SK-N-SH (cell line): Measurements from ENCODE around the gene SLC15A1. TPM values are rescaled to one million over a fixed set of nuclear protein-coding genes. Genes with fewer than 3 reads are reported as not detected.

Source experiments
- CTCF ChIA-PET: fragments of 300-600, 350-600 bp; formaldehyde crosslinking; extraction: SDS; loops from one replicate; lab custom pipeline; 2021; lab: Yijun Ruan, JAX
- POLR2A ChIA-PET: fragments of 350-600 bp; sonication (Branson Sonifier 250); formaldehyde crosslinking; extraction: SDS; loops from one replicate; lab custom pipeline; 2020; ENCODE audit warnings: antibody characterized with exemption, inconsistent platforms; lab: Yijun Ruan, JAX
- DNase-seq: peaks from one replicate; pipeline ENCODE4 v3.0.0; 2012
- H2AFZ ChIP-seq: fragments of 200-600 bp; sonication (generic); 2 replicates; pipeline ENCODE4 v1.8.1; 2016; ENCODE audit warnings: antibody characterized with exemption, mild to moderate bottlenecking, low read depth
- H3F3A ChIP-seq: fragments of 200-600 bp; sonication (generic); replicated peaks from 2 replicates; pipeline ENCODE3; 2016; ENCODE audit warnings: antibody characterized with exemption, mild to moderate bottlenecking; ENCODE audit not compliant: insufficient read depth
- H3K27ac ChIP-seq, 2 experiments: fragments of 200-500 bp in 1 of 2; fragments of 200-600 bp in 1 of 2; sonication (Bioruptor generic) in 1 of 2; sonication (generic), shearing (Covaris generic) in 1 of 2; 2 replicates each; pipeline versions ENCODE4 v1.5.1 to v1.6.1; 2014 to 2016; ENCODE audit warnings: low read depth in 2 of 2, inconsistent platforms in 1 of 2, low read length in 1 of 2, mild to moderate bottlenecking in 1 of 2, mixed read lengths in 1 of 2
- H3K27me3 ChIP-seq: fragments of 200-600 bp; sonication (generic), shearing (Covaris generic); 2 replicates; pipeline ENCODE4 v1.6.1; 2016; ENCODE audit warnings: mixed run types; ENCODE audit not compliant: insufficient read depth
- H3K36me3 ChIP-seq, 2 experiments: fragments of 200-500 bp in 1 of 2; fragments of 200-600 bp in 1 of 2; sonication (Bioruptor generic) in 1 of 2; sonication (generic) in 1 of 2; replicated peaks in 1 of 2; 2 replicates each; pipeline versions ENCODE3 to v1.5.1; 2014 to 2016; ENCODE audit warnings: low read length in 1 of 2, mild to moderate bottlenecking in 1 of 2; ENCODE audit not compliant: insufficient read depth in 2 of 2, control insufficient read depth in 1 of 2
- H3K4me1 ChIP-seq, 2 experiments: fragments of 200-500 bp in 1 of 2; fragments of 200-600 bp in 1 of 2; sonication (Bioruptor generic) in 1 of 2; sonication (generic), shearing (Covaris generic) in 1 of 2; 2 replicates each; pipeline versions ENCODE4 v1.5.1 to v1.6.1; 2014 to 2016; ENCODE audit warnings: low read depth in 1 of 2, low read length in 1 of 2, mixed run types in 1 of 2; ENCODE audit not compliant: insufficient read depth in 2 of 2, control insufficient read depth in 1 of 2
- H3K4me2 ChIP-seq: fragments of 200-600 bp; sonication (generic), shearing (Covaris generic); 2 replicates; pipeline ENCODE4 v1.6.1; 2017; ENCODE audit warnings: mixed run types
- H3K4me3 ChIP-seq, 2 experiments: fragments of 200-500 bp in 1 of 2; fragments of 200-600 bp in 1 of 2; sonication (Bioruptor generic) in 1 of 2; sonication (generic), shearing (Covaris generic) in 1 of 2; 2 replicates each; pipeline versions ENCODE4 v1.5.1 to v1.8.1; 2014 to 2016; ENCODE audit warnings: low read depth in 2 of 2, inconsistent platforms in 1 of 2, low read length in 1 of 2, mild to moderate bottlenecking in 1 of 2, mixed read lengths in 1 of 2, moderate library complexity in 1 of 2
- H3K79me2 ChIP-seq: fragments of 200-600 bp; sonication (generic); 2 replicates; pipeline ENCODE4 v1.8.1; 2017; ENCODE audit warnings: mild to moderate bottlenecking; ENCODE audit not compliant: insufficient read depth
- H3K9ac ChIP-seq: fragments of 200-600 bp; sonication (generic); 2 replicates; pipeline ENCODE4 v1.6.1; 2017; ENCODE audit warnings: mixed run types
- H3K9me2 ChIP-seq: fragments of 200-600 bp; sonication (generic); 2 replicates; pipeline ENCODE4 v1.6.1; 2017; ENCODE audit warnings: mixed run types
- H3K9me3 ChIP-seq: fragments of 200-600 bp; sonication (generic); 2 replicates; pipeline ENCODE4 v1.6.1; 2017; ENCODE audit warnings: mixed run types, mild to moderate bottlenecking, moderate library complexity
- H4K20me1 ChIP-seq: fragments of 200-600 bp; sonication (generic); 2 replicates; pipeline ENCODE4 v1.6.1; 2017; ENCODE audit warnings: mild to moderate bottlenecking, mixed run types; ENCODE audit not compliant: insufficient read depth
- CHD2 ChIP-seq: fragments of 150-350 bp; IDR thresholded peaks from 2 replicates; pipeline ENCODE4 v1.6.1; 2018; ENCODE audit warnings: low read length; ENCODE audit not compliant: partially characterized antibody
- ELF1 ChIP-seq: IDR thresholded peaks from 2 replicates; pipeline ENCODE4 v1.4.0; 2012
- FOSL2 ChIP-seq: IDR thresholded peaks from 2 replicates; pipeline ENCODE4 v1.4.0; 2012; ENCODE audit warnings: low read depth, mild to moderate bottlenecking, moderate library complexity, borderline replicate concordance
- FOXM1 ChIP-seq: IDR thresholded peaks from 2 replicates; pipeline ENCODE4 v1.4.0; 2012; ENCODE audit warnings: low read depth, mild to moderate bottlenecking
- MXI1 ChIP-seq: IDR thresholded peaks from 2 replicates; pipeline ENCODE4 v1.6.1; 2012; ENCODE audit warnings: mild to moderate bottlenecking, low read depth, low read length, improper control_type of control experiment
- NFIC ChIP-seq: IDR thresholded peaks from 2 replicates; pipeline ENCODE4 v1.4.0; 2012; ENCODE audit warnings: borderline replicate concordance
- POLR2AphosphoS5 ChIP-seq: IDR thresholded peaks from 2 replicates; pipeline ENCODE4 v1.6.1; 2012; ENCODE audit warnings: low read depth, low read length
- RCOR1 ChIP-seq: fragments of 150-350 bp; IDR thresholded peaks from 2 replicates; pipeline ENCODE4 v1.6.1; 2017; ENCODE audit warnings: antibody characterized with exemption, low read length
- TAF1 ChIP-seq: IDR thresholded peaks from 2 replicates; pipeline ENCODE4 v1.6.1; 2012; ENCODE audit warnings: low read depth, mild to moderate bottlenecking, low read length, moderate library complexity, borderline replicate concordance
- TEAD4 ChIP-seq: IDR thresholded peaks from 2 replicates; pipeline ENCODE4 v1.4.0; 2012; ENCODE audit warnings: mild to moderate bottlenecking, borderline replicate concordance; ENCODE audit not compliant: insufficient read depth
- WGBS: methylation state at CpG from one replicate; pipeline ENCODE4 v1.1.6; 2017; ENCODE audit warnings: low lambda C conversion rate; 5-methylcytosine and 5-hydroxymethylcytosine counted together
- polyA plus RNA-seq, 3 experiments: library from polyadenylated mRNA; depleted of rRNA; stranded (reverse); fragments of >200 nt; gene quantifications; 2 replicates each; pipeline ENCODE4 v1.2.3, GENCODE V29; 2012
- TF ChIP-seq, protein P1 (sequence below): IDR thresholded peaks from 2 replicates; pipeline ENCODE4 v1.4.0; 2012; ENCODE audit warnings: low read depth, borderline replicate concordance

The SLC15A1 gene
- polyA plus RNA-seq, 1 of the 3 experiments (the other 2 are of a cell fraction) = not detected

- TF ChIP-seq TAF1 = no peak
- no peak for TF ChIP-seq FOXM1
- TF ChIP-seq POLR2AphosphoS5 = no peak
- TF ChIP-seq CHD2 = no peak
- TF ChIP-seq, protein P1, sequence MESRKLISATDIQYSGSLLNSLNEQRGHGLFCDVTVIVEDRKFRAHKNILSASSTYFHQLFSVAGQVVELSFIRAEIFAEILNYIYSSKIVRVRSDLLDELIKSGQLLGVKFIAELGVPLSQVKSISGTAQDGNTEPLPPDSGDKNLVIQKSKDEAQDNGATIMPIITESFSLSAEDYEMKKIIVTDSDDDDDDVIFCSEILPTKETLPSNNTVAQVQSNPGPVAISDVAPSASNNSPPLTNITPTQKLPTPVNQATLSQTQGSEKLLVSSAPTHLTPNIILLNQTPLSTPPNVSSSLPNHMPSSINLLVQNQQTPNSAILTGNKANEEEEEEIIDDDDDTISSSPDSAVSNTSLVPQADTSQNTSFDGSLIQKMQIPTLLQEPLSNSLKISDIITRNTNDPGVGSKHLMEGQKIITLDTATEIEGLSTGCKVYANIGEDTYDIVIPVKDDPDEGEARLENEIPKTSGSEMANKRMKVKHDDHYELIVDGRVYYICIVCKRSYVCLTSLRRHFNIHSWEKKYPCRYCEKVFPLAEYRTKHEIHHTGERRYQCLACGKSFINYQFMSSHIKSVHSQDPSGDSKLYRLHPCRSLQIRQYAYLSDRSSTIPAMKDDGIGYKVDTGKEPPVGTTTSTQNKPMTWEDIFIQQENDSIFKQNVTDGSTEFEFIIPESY = no peak
- TF ChIP-seq ELF1 = no peak
- TF ChIP-seq FOSL2 = no peak
- Histone ChIP-seq H4K20me1 (no peaks in the 10 kb centered on the region), H3K36me3 (no peaks in the 10 kb centered on the region), H3K79me2 (no peaks in the 10 kb centered on the region), H3K9me3 (no peaks in the 10 kb centered on the region), H3K4me1 (peaks cover 0 to 9% of the 10 kb centered on the region in 2 experiments; a peak in 1 of 4 replicates), H2AFZ (no peak overlapping the region), H3K4me3 (no peak overlapping the region), H3K27me3 (no peaks in the 10 kb centered on the region; the same call in none of the 2 replicates), H3K9me2 (no peaks in the 10 kb centered on the region), H3F3A (no peaks in the 10 kb centered on the region), H3K9ac (no peak overlapping the region), H3K4me2 (no peak overlapping the region), H3K27ac (no peak overlapping the region)
- ChIA-PET POLR2A (no interaction called here), CTCF (interaction anchor here (0.7 to 2.0 kb wide), 6 partner anchors 12 to 229 kb away, joined by 3 to 11 read pairs (median 3); no protein-coding TSS in a partner anchor)
- DNase-seq = no peak
- 31% methylated on average over 3 of the region's 3 CpGs for WGBS
These were observed 87.4 kb downstream of the SLC15A1 start for GRCh38 chr13:98664924-98665637.

GRCh38 chr13:98664510-98664909 is 88.0 kb downstream of the SLC15A1 start:
- Histone ChIP-seq H2AFZ (no peak overlapping the region), H3K27ac (no peak overlapping the region), H3K4me2 (no peak overlapping the region), H4K20me1 (no peaks in the 10 kb centered on the region), H3K79me2 (no peaks in the 10 kb centered on the region), H3K27me3 (no peaks in the 10 kb centered on the region; the same call in none of the 2 replicates), H3F3A (no peaks in the 10 kb centered on the region), H3K4me1 (peaks cover 0 to 9% of the 10 kb centered on the region in 2 experiments; a peak in 1 of 4 replicates), H3K9ac (no peak overlapping the region), H3K4me3 (no peak overlapping the region), H3K36me3 (no peaks in the 10 kb centered on the region), H3K9me3 (no peaks in the 10 kb centered on the region), H3K9me2 (no peaks in the 10 kb centered on the region)
- WGBS = 100% methylated on average over 1 of the region's 1 CpG
- ChIA-PET CTCF (interaction anchor here (0.7 to 2.0 kb wide), 4 partner anchors 11 to 219 kb away, joined by 3 to 11 read pairs (median 4); no protein-coding TSS in a partner anchor), POLR2A (no interaction called here)
- TF ChIP-seq RCOR1 = no peak
- TF ChIP-seq NFIC = no peak
- TF ChIP-seq MXI1 = no peak
- no peak for TF ChIP-seq TAF1
- TF ChIP-seq TEAD4 = no peak
- TF ChIP-seq ELF1 = no peak
- DNase-seq = no peak
